ENCODE results near the gene TICRR.

The TICRR gene

GRCh38 chr15:89566181-89566580 is 9.1 kb upstream of the TICRR start:
- no peak for DNase-seq (ENCODE audit: low read depth, low spot score)
- no peak for TF ChIP-seq CTCF (IDR thresholded peaks at IDR 0.05; ENCODE audit: low read depth, low read length)
- in situ Hi-C loops (cut with HindIII; ENCODE audit: low sequenced_read_pairs): no loop called here
- no peak overlapping the region for H3K4me3 ChIP-seq (ENCODE audit: low read depth, low read length)

- in situ Hi-C loops (cut with HindIII; ENCODE audit: low sequenced_read_pairs): no loop called here
- DNase-seq (ENCODE audit: low read depth, low spot score): no peak
- TF ChIP-seq CTCF (IDR thresholded peaks at IDR 0.05; ENCODE audit: low read depth, low read length): no peak
- no peak overlapping the region for H3K4me3 ChIP-seq (ENCODE audit: low read depth, low read length)
These were observed 8.5 kb upstream of the TICRR start for GRCh38 chr15:89566621-89567294.

- no peak for DNase-seq (ENCODE audit: low read depth, low spot score)
- no peak overlapping the region for H3K4me3 ChIP-seq (ENCODE audit: low read depth, low read length)
- TF ChIP-seq CTCF (IDR thresholded peaks at IDR 0.05; ENCODE audit: low read depth, low read length): no peak
- in situ Hi-C loops (cut with HindIII; ENCODE audit: low sequenced_read_pairs): no loop called here
These were observed 6.1 kb upstream of the TICRR start for GRCh38 chr15:89569090-89569745.

- H3K4me3 ChIP-seq (ENCODE audit: low read depth, low read length): peak overlapping the region; percentile 70
- TF ChIP-seq CTCF (IDR thresholded peaks at IDR 0.05; ENCODE audit: low read depth, low read length): no peak
- DNase-seq (ENCODE audit: low read depth, low spot score): peak; percentile 6
- in situ Hi-C loops (cut with HindIII; ENCODE audit: low sequenced_read_pairs): no loop called here
These were observed 567 bp downstream of the TICRR start for GRCh38 chr15:89575656-89576416.

- peak; percentile 9 for DNase-seq (ENCODE audit: low read depth, low spot score)
- in situ Hi-C loops (cut with HindIII; ENCODE audit: low sequenced_read_pairs): no loop called here
- peak overlapping the region; percentile 70 for H3K4me3 ChIP-seq (ENCODE audit: low read depth, low read length)
- TF ChIP-seq CTCF (IDR thresholded peaks at IDR 0.05; ENCODE audit: low read depth, low read length): no peak
These were observed 1.1 kb downstream of the TICRR start for GRCh38 chr15:89576417-89576773.

GRCh38 chr15:89577776-89578115 is 2.5 kb downstream of the TICRR start:
- in situ Hi-C loops (cut with HindIII; ENCODE audit: low sequenced_read_pairs): no loop called here
- DNase-seq (ENCODE audit: low read depth, low spot score): no peak
- peak overlapping the region; percentile 10 for H3K4me3 ChIP-seq (ENCODE audit: low read depth, low read length)
- TF ChIP-seq CTCF (IDR thresholded peaks at IDR 0.05; ENCODE audit: low read depth, low read length): no peak

All from astrocyte of the spinal cord (primary cell).